Right lobe of liver (tissue), 6 donors: ENCODE results near the gene NBEA. TPM values are rescaled to one million over a fixed set of nuclear protein-coding genes. Genes with fewer than 3 reads are reported as not detected.

ENCODE experiments used
- ATAC-seq, 4 donors: fragments of 200-7000 bp; cut with Tn5 transposase; one replicate each; pipeline ENCODE4 v1.9.1; 2020; ENCODE audit warnings: mild to moderate bottlenecking in 4 of 4, moderate library complexity in 4 of 4
- DNase-seq, 3 donors: peaks; one replicate each; pipeline ENCODE4 v3.0.0-alpha.2; 2020
- H3K27ac ChIP-seq, 3 donors: fragments of 200-600 bp; one replicate each; pipeline ENCODE4 v1.8.0; 2022
- H3K27me3 ChIP-seq, 2 donors: fragments of 200-600 bp; one replicate each; pipeline ENCODE4 v1.8.0; 2022
- H3K36me3 ChIP-seq, 4 donors: fragments of 200-600 bp; sonication (generic) in 1 of 4; one replicate each; pipeline versions ENCODE4 v1.5.1 to v1.8.0; 2017 to 2022; ENCODE audit warnings: control low read depth in 1 of 4
- H3K4me1 ChIP-seq, 4 donors: fragments of 200-600 bp; sonication (generic) in 1 of 4; one replicate each; pipeline versions ENCODE4 v1.5.1 to v1.8.0; 2017 to 2022; ENCODE audit warnings: control low read depth in 1 of 4
- H3K4me3 ChIP-seq, 3 donors: fragments of 200-600 bp; one replicate each; pipeline ENCODE4 v1.8.0; 2022
- H3K9me3 ChIP-seq, 4 donors: fragments of 200-600 bp; sonication (generic) in 1 of 4; one replicate each; pipeline versions ENCODE4 v1.5.1 to v1.8.0; 2017 to 2022; ENCODE audit warnings: control low read depth in 1 of 4
- CTCF ChIP-seq, 4 donors: fragments of 200-600 bp in 3 of 4; fragments of 450-650 bp in 1 of 4; IDR thresholded peaks; one replicate each; pipeline versions ENCODE4 v1.5.1 to v1.8.0; 2016 to 2022; ENCODE audit warnings: antibody characterized with exemption in 4 of 4, mild to moderate bottlenecking in 2 of 4
- POLR2A ChIP-seq: fragments of 450-650 bp; IDR thresholded peaks from one replicate; pipeline ENCODE4 v1.6.1; 2017; ENCODE audit warnings: antibody characterized with exemption, mild to moderate bottlenecking
- WGBS: methylation state at CpG from one replicate; pipeline ENCODE4 v1.1.6; 2018; ENCODE audit warnings: low coverage, low lambda C conversion rate; ENCODE audit not compliant: insufficient coverage; ENCODE audit errors: missing lambda C conversion rate; 5-methylcytosine and 5-hydroxymethylcytosine counted together
- intact Hi-C, 2 donors: fragments of 100-400 bp; cut with DNase I; formaldehyde crosslinking; loops; one replicate each; pipeline versions ENCODE4 v1.11.2 to v1.14.1; 2022
- total RNA-seq, 6 experiments: library from RNA; depleted of rRNA in 2 of 6; stranded (reverse); fragments of >200 nt in 2 of 6; fragmentation: NEBNext Ultra II Directional in 3 of 6; extraction: Animal tissue kit (Norgen Biotek cat#: 25700) in 3 of 6; gene quantifications; one replicate each; pipeline versions ENCODE4 v1.1.0 to v1.2.4, GENCODE V29; 2016 to 2023
- donor health status: DM: no; HTN: yes; CAD: no.
- donor health status: DM: no; HTN: no; CAD: no.
- donor health status: DM: no; HTN: no; CAD: no.
- donor health status: DM: no; HTN: yes; CAD: no.
- donor health status: DM: no; HTN: yes; CAD: no.

NBEA gene
- total RNA-seq, 6 experiments from 2014 or later, result 0.62 to 1.7 (median 0.75) TPM

GRCh38 chr13:35480346-35480745 lies 538.3 kb downstream of the NBEA start:
- H3K27me3 ChIP-seq, result peaks cover 0 to 2% of the 10 kb centered on the region in 2 donors
- ATAC-seq (no peak), DNase-seq (no peak)
- no peak overlapping the region for H3K4me3 ChIP-seq
- no peaks in the 10 kb centered on the region for H3K4me1 ChIP-seq
- WGBS, result 73% methylated on average over 2 of the region's 2 CpGs
- no peaks in the 10 kb centered on the region for H3K9me3 ChIP-seq
- intact Hi-C loops, result no loop called here
- H3K36me3 ChIP-seq, result no peaks in the 10 kb centered on the region
- H3K27ac ChIP-seq, result no peak overlapping the region
- TF ChIP-seq POLR2A (no peak), CTCF (IDR thresholded peaks at IDR 0.05) (no peak)

DNA sequence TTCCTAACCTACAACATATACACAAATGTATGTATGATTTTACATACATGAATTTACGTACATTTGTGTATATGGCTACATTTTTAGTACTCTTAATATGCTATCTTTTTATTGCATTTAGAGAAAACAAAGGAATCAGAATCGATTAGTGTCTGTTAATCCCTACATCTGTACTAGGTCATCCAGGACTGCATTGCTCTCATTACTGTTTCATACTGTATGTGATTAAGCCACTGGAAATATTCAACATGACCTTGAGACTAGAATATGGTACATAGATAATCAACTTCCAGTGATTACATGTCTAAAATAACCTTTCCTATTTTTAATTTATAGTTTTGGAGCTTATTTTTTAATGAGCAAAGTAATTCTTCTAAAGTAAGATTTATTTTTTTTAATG lies 539.7 kb downstream of the NBEA start:
- DNase-seq (no peak), ATAC-seq (no peak)
- no peak for TF ChIP-seq CTCF (IDR thresholded peaks at IDR 0.05)
- TF ChIP-seq POLR2A, result no peak
- Histone ChIP-seq H3K4me1 (no peaks in the 10 kb centered on the region), H3K27ac (no peak overlapping the region), H3K27me3 (no peaks in the 10 kb centered on the region), H3K9me3 (no peaks in the 10 kb centered on the region), H3K4me3 (no peak overlapping the region), H3K36me3 (no peaks in the 10 kb centered on the region)
- intact Hi-C loops, result no loop called here
- WGBS, result 69% methylated on average over 2 of the region's 2 CpGs

GRCh38 chr13:35482527-35482926 lies 540.5 kb downstream of the NBEA start:
- Histone ChIP-seq H3K4me3 (no peak overlapping the region), H3K27ac (no peak overlapping the region), H3K27me3 (no peaks in the 10 kb centered on the region), H3K36me3 (no peaks in the 10 kb centered on the region), H3K9me3 (no peaks in the 10 kb centered on the region), H3K4me1 (no peaks in the 10 kb centered on the region)
- intact Hi-C loops, result no loop called here
- TF ChIP-seq CTCF (IDR thresholded peaks at IDR 0.05) (no peak), POLR2A (no peak)
- 67% methylated on average over 1 of the region's 1 CpG for WGBS
- DNase-seq (no peak), ATAC-seq (no peak)

GRCh38 chr13:35483761-35484160 lies 541.7 kb downstream of the NBEA start:
- Histone ChIP-seq H3K36me3 (no peaks in the 10 kb centered on the region), H3K27ac (no peak overlapping the region), H3K4me3 (no peak overlapping the region), H3K4me1 (no peaks in the 10 kb centered on the region), H3K9me3 (no peaks in the 10 kb centered on the region), H3K27me3 (no peaks in the 10 kb centered on the region)
- no peak for TF ChIP-seq POLR2A
- TF ChIP-seq CTCF (IDR thresholded peaks at IDR 0.05), result no peak
- DNase-seq (no peak), ATAC-seq (no peak)
- intact Hi-C loops, result no loop called here
- WGBS, result 77% methylated on average over 3 of the region's 3 CpGs

GRCh38 chr13:35484384-35484783 lies 542.3 kb downstream of the NBEA start:
- TF ChIP-seq POLR2A, result no peak
- no peak for TF ChIP-seq CTCF (IDR thresholded peaks at IDR 0.05)
- H3K4me3 ChIP-seq, result no peak overlapping the region
- no peak overlapping the region for H3K27ac ChIP-seq
- no peaks in the 10 kb centered on the region for H3K9me3 ChIP-seq
- no peaks in the 10 kb centered on the region for H3K36me3 ChIP-seq
- ATAC-seq, result no peak
- intact Hi-C loops, result no loop called here
- DNase-seq, result no peak
- no peaks in the 10 kb centered on the region for H3K27me3 ChIP-seq
- 60% methylated on average over 2 of the region's 2 CpGs for WGBS
- no peaks in the 10 kb centered on the region for H3K4me1 ChIP-seq
